ENCODE data around the gene ING1.

The ING1 gene

GRCh38 chr13:110757296-110757695, 43.8 kb downstream of the ING1 start:
- Histone ChIP-seq H3K9me2 (ENCODE audit: low read depth, low read length) (no peaks in the 10 kb centered on the region), H3F3A (ENCODE audit: insufficient read depth, low read length) (no peaks in the 10 kb centered on the region), H3K27ac (ENCODE audit: low read depth, low read length, poor library complexity, severe bottlenecking) (no peak overlapping the region), H3K9ac (ENCODE audit: low read length) (no peak overlapping the region), H3K4me3 (ENCODE audit: low read depth, low read length, poor library complexity, severe bottlenecking) (no peak overlapping the region), H3K9me3 (ENCODE audit: low read length) (0 out of 2 replicates have a peak, but pooled peaks cover 3% of the 10 kb centered on the region), H3K4me1 (ENCODE audit: insufficient read depth, low read length, severe bottlenecking) (no peaks in the 10 kb centered on the region), H3K36me3 (ENCODE audit: insufficient read depth, low read length) (no peaks in the 10 kb centered on the region), H2AFZ (ENCODE audit: low read length) (no peak overlapping the region), H3K4me2 (ENCODE audit: low read length) (no peak overlapping the region), H3K79me2 (ENCODE audit: insufficient read depth, low read length) (no peaks in the 10 kb centered on the region), H3K27me3 (ENCODE audit: insufficient read depth, low read length) (peaks cover 8% of the 10 kb centered on the region; the same call in 1 of the 2 replicates), H4K20me1 (ENCODE audit: insufficient read depth, low read length) (no peaks in the 10 kb centered on the region)
- TF ChIP-seq CTCF (IDR thresholded peaks at IDR 0.05; ENCODE audit: low read length) (no peak), EZH2 (IDR thresholded peaks at IDR 0.05; ENCODE audit: borderline replicate concordance, low read length) (no peak)

GRCh38 chr13:110758195-110758805, 44.8 kb downstream of the ING1 start:
- no peaks in the 10 kb centered on the region for H3K79me2 ChIP-seq (ENCODE audit: insufficient read depth, low read length)
- H4K20me1 ChIP-seq (ENCODE audit: insufficient read depth, low read length) = no peaks in the 10 kb centered on the region
- H3K9me3 ChIP-seq (ENCODE audit: low read length) = no peaks in the 10 kb centered on the region
- no peak for TF ChIP-seq EZH2 (IDR thresholded peaks at IDR 0.05; ENCODE audit: borderline replicate concordance, low read length)
- no peak for TF ChIP-seq CTCF (IDR thresholded peaks at IDR 0.05; ENCODE audit: low read length)
- no peaks in the 10 kb centered on the region for H3K36me3 ChIP-seq (ENCODE audit: insufficient read depth, low read length)
- H3K9ac ChIP-seq (ENCODE audit: low read length) = no peak overlapping the region
- no peak overlapping the region for H3K27ac ChIP-seq (ENCODE audit: low read depth, low read length, poor library complexity, severe bottlenecking)
- no peak overlapping the region for H3K4me3 ChIP-seq (ENCODE audit: low read depth, low read length, poor library complexity, severe bottlenecking)
- no peak overlapping the region for H2AFZ ChIP-seq (ENCODE audit: low read length)
- H3K9me2 ChIP-seq (ENCODE audit: low read depth, low read length) = no peaks in the 10 kb centered on the region
- peaks cover 8% of the 10 kb centered on the region; the same call in 1 of the 2 replicates for H3K27me3 ChIP-seq (ENCODE audit: insufficient read depth, low read length)
- H3K4me1 ChIP-seq (ENCODE audit: insufficient read depth, low read length, severe bottlenecking) = no peaks in the 10 kb centered on the region
- H3K4me2 ChIP-seq (ENCODE audit: low read length) = no peak overlapping the region
- no peaks in the 10 kb centered on the region for H3F3A ChIP-seq (ENCODE audit: insufficient read depth, low read length)

GRCh38 chr13:110759710-110760109, 46.2 kb downstream of the ING1 start:
- H3F3A ChIP-seq (ENCODE audit: insufficient read depth, low read length) = no peaks in the 10 kb centered on the region
- H2AFZ ChIP-seq (ENCODE audit: low read length) = no peak overlapping the region
- no peaks in the 10 kb centered on the region for H3K36me3 ChIP-seq (ENCODE audit: insufficient read depth, low read length)
- no peak overlapping the region for H3K4me3 ChIP-seq (ENCODE audit: low read depth, low read length, poor library complexity, severe bottlenecking)
- H3K9me2 ChIP-seq (ENCODE audit: low read depth, low read length) = no peaks in the 10 kb centered on the region
- no peaks in the 10 kb centered on the region for H3K9me3 ChIP-seq (ENCODE audit: low read length)
- H3K79me2 ChIP-seq (ENCODE audit: insufficient read depth, low read length) = no peaks in the 10 kb centered on the region
- no peak overlapping the region for H3K27ac ChIP-seq (ENCODE audit: low read depth, low read length, poor library complexity, severe bottlenecking)
- H3K4me2 ChIP-seq (ENCODE audit: low read length) = no peak overlapping the region
- H3K27me3 ChIP-seq (ENCODE audit: insufficient read depth, low read length) = peaks cover 8% of the 10 kb centered on the region; the same call in 1 of the 2 replicates
- H3K9ac ChIP-seq (ENCODE audit: low read length) = no peak overlapping the region
- H3K4me1 ChIP-seq (ENCODE audit: insufficient read depth, low read length, severe bottlenecking) = no peaks in the 10 kb centered on the region
- H4K20me1 ChIP-seq (ENCODE audit: insufficient read depth, low read length) = no peaks in the 10 kb centered on the region
- TF ChIP-seq EZH2 (IDR thresholded peaks at IDR 0.05; ENCODE audit: borderline replicate concordance, low read length) = no peak
- no peak for TF ChIP-seq CTCF (IDR thresholded peaks at IDR 0.05; ENCODE audit: low read length)

All from OCI-LY1 (cell line).